Smooth muscle cell (in vitro differentiated cells): ENCODE data around the gene LRRC8B. TPM values are rescaled to one million over a fixed set of nuclear protein-coding genes. Genes with fewer than 3 reads are reported as not detected.
A peak's percentile ranks its signal among the peaks of the same experiment; 100 is the strongest.

ENCODE experiments used
- DNase-seq: peaks from one replicate; lab custom pipeline; 2025; ENCODE audit not compliant: unreplicated experiment; lab: John Stamatoyannopoulos, UW
- H2AFZ ChIP-seq: fragments of 200-600 bp; sonication (generic); 2 replicates; pipeline ENCODE4 v1.6.0; 2016; ENCODE audit warnings: antibody characterized with exemption, low read depth, mild to moderate bottlenecking
- H3F3A ChIP-seq: fragments of 200-600 bp; sonication (generic); 2 replicates; pipeline ENCODE4 v1.6.0; 2017; ENCODE audit warnings: antibody characterized with exemption, low read depth
- H3K27ac ChIP-seq: fragments of 200-600 bp; sonication (generic); 2 replicates; pipeline ENCODE4 v1.5.1; 2016; ENCODE audit warnings: low read depth, mild to moderate bottlenecking
- H3K27me3 ChIP-seq: fragments of 200-600 bp; sonication (generic); 2 replicates; pipeline ENCODE4 v1.6.1; 2016; ENCODE audit warnings: low read depth, mild to moderate bottlenecking
- H3K36me3 ChIP-seq: fragments of 200-600 bp; sonication (generic); 2 replicates; pipeline ENCODE4 v1.5.1; 2016; ENCODE audit warnings: low read depth
- H3K4me1 ChIP-seq: fragments of 200-600 bp; sonication (generic); 2 replicates; pipeline ENCODE4 v1.5.1; 2016; ENCODE audit warnings: low read depth
- H3K4me2 ChIP-seq: fragments of 200-600 bp; sonication (generic); 2 replicates; pipeline ENCODE4 v1.6.0; 2016; ENCODE audit warnings: mild to moderate bottlenecking
- H3K4me3 ChIP-seq: fragments of 200-600 bp; sonication (generic); 2 replicates; pipeline ENCODE4 v1.5.1; 2016; ENCODE audit warnings: mild to moderate bottlenecking
- H3K79me2 ChIP-seq: fragments of 200-600 bp; sonication (generic); 2 replicates; pipeline ENCODE4 v1.6.0; 2016; ENCODE audit warnings: low read depth, mild to moderate bottlenecking
- H3K9ac ChIP-seq: fragments of 200-600 bp; sonication (generic); 2 replicates; pipeline ENCODE4 v1.6.0; 2016; ENCODE audit warnings: low read depth
- H3K9me3 ChIP-seq: fragments of 200-600 bp; sonication (generic); replicated peaks from 2 replicates; pipeline ENCODE4 v1.5.1; 2016; ENCODE audit warnings: low read depth
- H4K20me1 ChIP-seq: fragments of 200-600 bp; sonication (generic); 2 replicates; pipeline ENCODE4 v1.6.0; 2016; ENCODE audit warnings: low read depth
- CTCF ChIP-seq: fragments of 200-600 bp; sonication (generic); IDR thresholded peaks from 2 replicates; pipeline ENCODE4 v1.5.1; 2017; ENCODE audit warnings: borderline replicate concordance, mild to moderate bottlenecking, antibody characterized with exemption; ENCODE audit not compliant: insufficient read depth, poor library complexity, severe bottlenecking
- WGBS: methylation state at CpG from one replicate; pipeline ENCODE4 v1.1.7; 2016; ENCODE audit warnings: low lambda C conversion rate; 5-methylcytosine and 5-hydroxymethylcytosine counted together
- polyA plus RNA-seq: library from polyadenylated mRNA; unstranded; fragments of >200 nt; fragmentation: Nextera tagmentation; extraction: Ambion mirVana; gene quantifications from 2 replicates; pipeline ENCODE4 v1.2.1, GENCODE V29; 2016
- total RNA-seq: library from RNA; depleted of rRNA; stranded (reverse); fragments of >200 nt; gene quantifications from 2 replicates; pipeline ENCODE4 v1.2.3, GENCODE V29; 2014

LRRC8B gene
- total and polyA plus RNA-seq, 2 experiments from 2014 or later: 1.5 to 4.6 TPM

- no peak for TF ChIP-seq CTCF
- H3K4me3 ChIP-seq: peak overlapping the region; percentile 14
- H3K4me2 ChIP-seq: peak overlapping the region; percentile 68
- peak overlapping the region; percentile 85 for H2AFZ ChIP-seq
- peak overlapping the region; percentile 39 for H3K27ac ChIP-seq
- H4K20me1 ChIP-seq: no peaks in the 10 kb centered on the region
- H3K27me3 ChIP-seq: no peaks in the 10 kb centered on the region
- H3K79me2 ChIP-seq: no peaks in the 10 kb centered on the region
- 2% methylated on average over 6 of the region's 6 CpGs for WGBS
- H3K4me1 ChIP-seq: peaks cover 36% of the 10 kb centered on the region
- H3K9ac ChIP-seq: peak overlapping the region; percentile 5
- no peaks in the 10 kb centered on the region for H3F3A ChIP-seq
- DNase-seq: no peak
- H3K36me3 ChIP-seq: no peaks in the 10 kb centered on the region
- H3K9me3 ChIP-seq: no peaks in the 10 kb centered on the region
Observed at GRCh38 chr1:89566761-89567174, 42.1 kb downstream of the LRRC8B start.

- no peaks in the 10 kb centered on the region for H4K20me1 ChIP-seq
- H3K9me3 ChIP-seq: no peaks in the 10 kb centered on the region
- H3K4me3 ChIP-seq: peak overlapping the region; percentile 4
- H3K4me1 ChIP-seq: peaks cover 36% of the 10 kb centered on the region
- WGBS: 73% methylated on average over 3 of the region's 3 CpGs
- H3K27me3 ChIP-seq: no peaks in the 10 kb centered on the region
- peak overlapping the region; percentile 85 for H2AFZ ChIP-seq
- H3K79me2 ChIP-seq: no peaks in the 10 kb centered on the region
- peak overlapping the region; percentile 38 for H3K9ac ChIP-seq
- H3K27ac ChIP-seq: peak overlapping the region; percentile 39
- H3K4me2 ChIP-seq: peak overlapping the region; percentile 68
- no peaks in the 10 kb centered on the region for H3K36me3 ChIP-seq
- DNase-seq: no peak
- no peaks in the 10 kb centered on the region for H3F3A ChIP-seq
- no peak for TF ChIP-seq CTCF
Observed at GRCh38 chr1:89567797-89568196, 43.2 kb downstream of the LRRC8B start.

GRCh38 chr1:89573410-89573809 is 48.8 kb downstream of the LRRC8B start:
- Histone ChIP-seq H2AFZ (no peak overlapping the region), H3K9ac (no peak overlapping the region), H4K20me1 (no peaks in the 10 kb centered on the region), H3K79me2 (no peaks in the 10 kb centered on the region), H3K4me2 (no peak overlapping the region), H3K9me3 (no peaks in the 10 kb centered on the region), H3K36me3 (no peaks in the 10 kb centered on the region), H3F3A (no peaks in the 10 kb centered on the region), H3K27ac (no peak overlapping the region), H3K4me1 (peaks cover 31% of the 10 kb centered on the region), H3K27me3 (no peaks in the 10 kb centered on the region), H3K4me3 (no peak overlapping the region)
- no peak for DNase-seq
- TF ChIP-seq CTCF: no peak

GRCh38 chr1:89574621-89575020 is 50.0 kb downstream of the LRRC8B start:
- H3K27ac ChIP-seq: no peak overlapping the region
- no peaks in the 10 kb centered on the region for H3F3A ChIP-seq
- H3K9me3 ChIP-seq: no peaks in the 10 kb centered on the region
- no peak overlapping the region for H2AFZ ChIP-seq
- H3K9ac ChIP-seq: no peak overlapping the region
- WGBS: 64% methylated on average over 4 of the region's 4 CpGs
- no peak overlapping the region for H3K4me2 ChIP-seq
- H4K20me1 ChIP-seq: no peaks in the 10 kb centered on the region
- H3K36me3 ChIP-seq: no peaks in the 10 kb centered on the region
- H3K27me3 ChIP-seq: no peaks in the 10 kb centered on the region
- no peak for TF ChIP-seq CTCF
- no peak overlapping the region for H3K4me3 ChIP-seq
- H3K79me2 ChIP-seq: no peaks in the 10 kb centered on the region
- H3K4me1 ChIP-seq: peaks cover 28% of the 10 kb centered on the region
- no peak for DNase-seq
